Erythroblast (primary cell): ENCODE data around the gene DYRK2.

Experiments used
- DNase-seq, 2 experiments: peaks; one replicate each; lab custom pipeline; 2025; lab: John Stamatoyannopoulos, UW
- GATA1 ChIP-seq: IDR thresholded peaks from 2 replicates; pipeline ENCODE4 v1.6.1; 2011; ENCODE audit warnings: low read depth, mild to moderate bottlenecking, control low read depth, low read length, moderate library complexity
- POLR2A ChIP-seq: IDR thresholded peaks from 2 replicates; pipeline ENCODE4 v1.6.1; 2011; ENCODE audit warnings: mild to moderate bottlenecking, low read length

The DYRK2 gene

GRCh38 chr12:67648521-67649260 is at the start of gene DYRK2:
Gene DYRK2 (plus strand): TSS chr12:67648745. CDS start chr12:67649134, 389 bp downstream.
- peak; percentile 83 to 88 for DNase-seq
- TF ChIP-seq POLR2A (peak; percentile 61), GATA1 (no peak)

DNA sequence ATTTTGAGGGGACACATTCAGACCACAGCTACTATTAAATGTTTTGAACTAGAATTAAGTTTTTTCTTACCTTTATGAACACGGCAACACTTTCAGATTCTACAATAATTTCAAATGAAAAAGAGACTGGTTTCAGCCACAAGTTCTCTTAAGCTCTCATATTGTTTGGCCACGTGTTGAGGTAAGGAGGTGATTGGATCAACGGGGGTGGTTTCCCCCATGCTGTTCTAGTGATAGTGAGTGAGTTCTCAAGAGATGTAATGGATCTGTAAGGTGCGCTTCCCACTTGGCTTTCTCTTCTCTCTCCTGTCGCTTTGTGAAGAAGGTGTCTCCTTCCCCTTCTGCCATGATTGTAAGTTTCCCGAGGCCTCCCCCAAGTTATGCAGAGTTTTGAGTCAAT is 48.9 kb upstream of the DYRK2 start:
- TF ChIP-seq GATA1, result no peak
- no peak for TF ChIP-seq POLR2A
- no peak for DNase-seq

GRCh38 chr12:67601126-67601525 is 47.4 kb upstream of the DYRK2 start:
- no peak for DNase-seq
- TF ChIP-seq POLR2A (no peak), GATA1 (no peak)

GRCh38 chr12:67609226-67609870 is 39.2 kb upstream of the DYRK2 start:
- TF ChIP-seq POLR2A (no peak), GATA1 (no peak)

GRCh38 chr12:67613040-67613439 is 35.5 kb upstream of the DYRK2 start:
- no peak for DNase-seq

More at GRCh38 chr12:67609226-67609870, 39.2 kb upstream of the DYRK2 start:
- DNase-seq, result no peak

DNA sequence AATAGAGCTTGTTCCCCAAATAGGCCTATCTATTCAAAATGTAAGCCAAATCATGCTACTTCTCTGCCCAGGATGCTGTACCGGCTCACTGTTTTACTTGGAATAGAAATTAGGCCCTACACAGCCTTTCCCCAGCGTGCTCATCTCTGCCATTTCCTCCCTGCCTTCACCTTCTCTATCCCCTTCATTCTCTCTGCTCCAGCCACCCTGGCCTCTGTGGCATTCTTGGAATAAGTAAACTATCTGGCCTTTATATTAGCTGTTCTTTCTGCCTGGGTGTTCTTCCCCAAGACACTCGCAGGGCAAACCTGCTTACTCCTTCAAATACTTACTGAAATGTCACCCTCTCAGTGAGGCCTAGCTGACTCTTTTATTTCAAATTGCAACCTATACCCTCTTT is 30.9 kb upstream of the DYRK2 start:
- TF ChIP-seq GATA1 (no peak), POLR2A (no peak)
- DNase-seq, result no peak

More at GRCh38 chr12:67613040-67613439, 35.5 kb upstream of the DYRK2 start:
- no peak for TF ChIP-seq GATA1
- no peak for TF ChIP-seq POLR2A

DNA sequence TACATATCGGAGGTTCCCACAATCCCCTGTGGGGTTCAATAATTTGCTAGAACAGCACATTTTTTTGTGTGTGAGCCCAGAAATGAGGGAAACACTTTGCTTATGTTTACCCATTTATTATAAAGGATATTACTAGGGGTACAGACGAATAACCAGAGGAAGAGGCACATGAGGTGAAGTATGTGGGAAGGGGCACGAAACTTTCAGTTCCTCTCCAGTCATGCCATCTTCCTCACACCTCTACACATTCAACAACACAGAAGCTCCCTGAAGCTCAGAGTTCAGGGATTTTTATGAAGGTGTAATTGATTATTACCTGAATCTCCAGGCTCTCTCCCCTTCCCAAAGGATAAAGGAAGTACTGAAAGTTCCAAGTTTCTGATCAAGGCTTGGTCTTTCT is 30.2 kb upstream of the DYRK2 start:
- no peak for TF ChIP-seq GATA1
- no peak for TF ChIP-seq POLR2A
- no peak for DNase-seq

DNA sequence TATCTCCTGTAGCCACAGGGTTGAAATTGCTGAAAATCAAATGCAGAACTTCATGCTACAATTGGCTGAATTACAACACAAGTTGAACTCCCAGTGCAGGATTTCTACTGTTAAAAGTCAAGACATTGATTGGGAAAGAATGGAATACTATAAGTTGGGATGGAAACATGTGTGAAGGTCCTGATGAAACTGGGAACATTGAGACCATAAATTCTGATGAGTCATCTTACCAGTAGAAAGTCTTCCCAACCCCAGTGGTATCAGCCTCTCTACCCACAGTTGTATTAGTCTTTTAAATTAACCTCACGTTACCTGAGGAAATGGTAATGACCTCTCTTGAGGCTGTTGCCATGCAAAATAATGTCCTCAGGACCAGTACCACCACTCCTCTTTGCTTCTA is 27.4 kb upstream of the DYRK2 start:
- no peak for DNase-seq
- no peak for TF ChIP-seq GATA1
- no peak for TF ChIP-seq POLR2A

DNA sequence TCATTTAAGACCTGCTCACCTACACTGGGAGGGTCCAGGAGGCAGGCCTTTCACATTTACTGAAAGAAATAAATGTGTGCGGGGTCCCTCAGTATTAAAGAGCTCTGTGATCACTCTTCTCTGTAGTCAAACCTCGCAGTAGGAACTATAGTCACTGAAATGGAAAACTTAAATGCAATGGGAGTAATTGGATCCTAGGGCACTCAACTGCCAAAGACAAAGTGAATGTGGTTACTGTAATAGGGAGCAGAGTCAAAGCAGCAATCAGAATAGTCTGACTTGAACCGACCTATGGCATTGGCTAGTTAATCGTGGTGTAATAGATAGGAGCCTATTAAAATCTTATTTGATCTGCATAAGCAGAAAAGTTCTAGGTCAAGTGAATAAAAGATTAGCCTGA is 26.6 kb upstream of the DYRK2 start:
- TF ChIP-seq POLR2A (no peak), GATA1 (no peak)
- DNase-seq, result no peak

- DNase-seq, result no peak
- TF ChIP-seq POLR2A (no peak), GATA1 (no peak)
These were observed 25.3 kb upstream of the DYRK2 start for GRCh38 chr12:67623259-67623658.

GRCh38 chr12:67624355-67624754 is 24.2 kb upstream of the DYRK2 start:
- no peak for TF ChIP-seq POLR2A
- no peak for TF ChIP-seq GATA1
- no peak for DNase-seq

GRCh38 chr12:67625004-67625403 is 23.5 kb upstream of the DYRK2 start:
- TF ChIP-seq POLR2A (no peak), GATA1 (no peak)
- no peak for DNase-seq

DNA sequence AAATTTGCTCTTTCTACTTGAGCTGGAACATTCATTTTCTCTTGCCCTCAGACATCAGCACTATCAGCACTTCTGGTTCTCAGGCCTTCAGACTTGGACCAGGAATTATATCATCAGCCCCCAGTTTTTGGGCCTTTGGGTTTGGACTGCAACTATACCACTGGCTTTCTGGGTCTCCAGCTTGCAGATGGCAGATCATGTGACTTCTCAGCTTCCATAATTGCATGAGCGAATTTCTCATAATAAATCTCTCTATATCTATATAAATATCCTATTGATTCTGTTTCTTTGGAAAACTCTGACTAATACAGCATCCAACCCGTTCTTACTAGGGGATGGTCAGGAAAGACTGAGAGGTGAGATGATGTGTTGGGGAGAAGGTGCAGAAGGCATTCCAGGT is 22.4 kb upstream of the DYRK2 start:
- DNase-seq, result no peak
- TF ChIP-seq GATA1 (no peak), POLR2A (no peak)

DNA sequence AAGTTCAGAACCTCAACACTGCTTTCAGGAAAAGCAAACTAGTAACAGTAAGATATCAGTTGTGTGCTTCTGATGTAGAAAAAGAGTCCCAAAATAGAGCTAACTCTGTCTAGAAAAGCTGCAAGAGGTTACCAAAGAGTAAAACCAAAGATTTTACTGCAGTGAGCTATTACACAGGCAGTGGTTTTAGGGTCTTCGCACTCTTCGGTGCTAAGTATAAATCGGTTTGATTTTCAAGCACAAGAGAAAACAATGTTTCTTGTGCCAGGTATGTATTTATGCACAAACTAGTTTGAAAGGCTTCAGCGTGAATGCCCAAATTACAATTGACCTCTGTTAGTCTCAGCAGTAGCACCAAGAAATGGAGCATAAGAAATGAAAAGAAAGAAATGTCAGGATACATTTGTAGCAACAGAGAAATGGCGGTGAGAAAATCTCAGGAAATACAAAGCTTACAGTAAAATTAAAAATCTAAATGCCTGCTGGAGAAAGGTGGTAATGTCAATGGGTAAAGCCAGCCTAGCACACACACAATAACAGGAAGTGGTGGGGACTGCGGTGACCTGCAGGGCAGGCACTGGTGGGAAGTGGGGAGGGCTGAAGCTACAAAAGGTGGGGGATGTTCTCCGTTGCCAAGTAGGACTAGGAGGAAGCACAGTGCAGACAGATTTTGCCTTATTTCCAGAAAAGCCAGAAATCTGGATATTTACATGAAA is 18.0 kb upstream of the DYRK2 start:
- DNase-seq, result no peak

DNA sequence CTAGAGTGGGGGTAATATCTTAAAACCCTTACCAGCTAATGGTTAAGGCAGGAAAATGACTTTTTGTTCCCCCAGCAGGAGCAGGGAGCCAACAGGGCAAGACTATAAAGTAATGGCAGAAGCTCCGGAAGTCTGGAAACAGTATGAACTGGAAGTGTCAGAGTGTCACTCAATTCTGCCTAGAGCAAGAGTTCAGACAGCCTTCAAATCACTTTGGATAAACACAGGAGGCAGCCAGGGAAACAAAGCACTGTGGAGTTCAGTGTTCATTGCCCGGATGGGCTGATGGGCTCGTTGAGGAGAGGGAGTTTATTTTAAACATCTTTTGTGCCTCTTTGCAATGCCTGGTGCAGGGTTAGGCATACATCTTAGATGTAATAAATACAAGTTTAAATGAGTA is 16.5 kb upstream of the DYRK2 start:
- no peak for TF ChIP-seq POLR2A
- no peak for TF ChIP-seq GATA1
- no peak for DNase-seq

More for the DNA sequence above, 18.0 kb upstream of the DYRK2 start:
- TF ChIP-seq POLR2A (no peak), GATA1 (no peak)
